ENCODE results near the gene PSPN. TPM values are rescaled to one million over a fixed set of nuclear protein-coding genes. Genes with fewer than 3 reads are reported as not detected.

Gene PSPN
- 0.41 to 1.1 TPM (median 0.88 TPM) in 5 replicates for total RNA-seq (2022; extraction: Qiagen RNA extraction; ENCODE audit: low read depth)

DNA sequence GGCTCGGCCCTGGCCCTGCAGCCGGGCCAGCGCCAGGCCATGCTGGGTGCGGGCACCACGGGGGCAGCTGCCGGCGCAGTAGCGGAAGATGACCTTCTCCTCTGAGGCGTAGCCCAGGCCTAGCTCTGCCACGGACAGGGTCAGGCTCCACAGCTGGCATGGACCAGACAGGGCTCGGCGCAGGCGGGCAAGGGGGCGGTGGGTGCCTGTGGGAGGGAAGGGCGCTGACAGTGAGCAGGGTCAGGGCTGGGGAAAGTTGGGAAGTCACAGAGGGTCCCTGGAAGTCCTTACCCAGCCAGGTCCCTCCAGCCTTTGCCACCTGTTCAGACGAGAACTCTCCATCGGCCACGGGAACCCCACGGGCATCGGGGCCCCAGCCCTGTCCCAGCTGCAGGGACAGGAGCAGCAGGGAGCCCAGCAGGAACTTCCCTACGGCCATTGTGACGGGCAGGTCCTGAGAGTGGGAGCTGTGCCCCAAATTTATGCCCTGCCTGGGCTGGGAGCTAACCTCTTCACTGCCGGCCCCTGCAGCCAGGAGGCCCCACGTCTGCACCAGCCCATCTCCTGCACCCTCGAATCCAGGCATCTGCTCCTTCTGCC, at the start of gene PSPN:
TSS of gene PSPN (minus strand) at position 523 of the 600 bp plus-strand sequence. CDS start at position 439, 84 bp downstream.

DNA sequence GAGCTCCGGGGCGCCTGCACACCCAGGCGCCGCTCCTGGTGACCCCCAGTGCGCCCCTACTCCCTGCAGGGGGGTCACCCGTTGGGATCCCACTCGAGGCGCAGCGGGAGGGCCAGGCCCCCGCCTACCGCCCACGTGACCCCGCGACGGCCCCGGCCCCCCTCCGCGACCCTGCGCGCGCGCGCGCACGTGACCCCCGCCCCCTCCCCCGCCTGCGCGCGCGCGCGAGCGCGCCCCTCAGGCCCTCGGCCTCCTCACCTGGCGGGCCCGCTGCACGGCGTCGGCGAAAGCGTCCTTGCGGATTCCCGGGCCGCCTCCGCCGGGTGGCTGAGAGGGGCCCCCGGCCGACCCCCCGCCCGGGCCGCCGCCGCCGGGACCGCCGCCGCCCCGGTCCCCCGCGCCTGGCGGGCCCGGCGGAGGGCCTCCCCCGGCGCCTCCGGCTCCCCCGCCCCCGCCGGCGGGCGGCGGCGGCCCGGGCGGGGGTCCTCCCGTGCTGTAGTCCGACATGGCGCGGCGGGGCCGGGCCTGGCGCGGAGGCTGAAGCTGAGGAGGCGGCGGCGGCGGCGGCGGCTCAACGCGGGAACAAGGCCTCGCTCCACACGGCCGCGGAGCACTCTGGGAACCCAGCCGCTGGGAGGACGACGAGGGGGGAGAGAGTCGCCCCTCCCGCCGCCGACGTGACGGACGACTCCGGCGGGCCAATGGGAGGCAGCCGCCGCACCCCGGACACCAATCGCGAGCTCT, 48.6 kb upstream of the PSPN start, which contains the start of gene KHSRP:
TSS of gene KHSRP (minus strand) at position 617 of the 744 bp plus-strand sequence. CDS start at position 507, 110 bp downstream.

DNA sequence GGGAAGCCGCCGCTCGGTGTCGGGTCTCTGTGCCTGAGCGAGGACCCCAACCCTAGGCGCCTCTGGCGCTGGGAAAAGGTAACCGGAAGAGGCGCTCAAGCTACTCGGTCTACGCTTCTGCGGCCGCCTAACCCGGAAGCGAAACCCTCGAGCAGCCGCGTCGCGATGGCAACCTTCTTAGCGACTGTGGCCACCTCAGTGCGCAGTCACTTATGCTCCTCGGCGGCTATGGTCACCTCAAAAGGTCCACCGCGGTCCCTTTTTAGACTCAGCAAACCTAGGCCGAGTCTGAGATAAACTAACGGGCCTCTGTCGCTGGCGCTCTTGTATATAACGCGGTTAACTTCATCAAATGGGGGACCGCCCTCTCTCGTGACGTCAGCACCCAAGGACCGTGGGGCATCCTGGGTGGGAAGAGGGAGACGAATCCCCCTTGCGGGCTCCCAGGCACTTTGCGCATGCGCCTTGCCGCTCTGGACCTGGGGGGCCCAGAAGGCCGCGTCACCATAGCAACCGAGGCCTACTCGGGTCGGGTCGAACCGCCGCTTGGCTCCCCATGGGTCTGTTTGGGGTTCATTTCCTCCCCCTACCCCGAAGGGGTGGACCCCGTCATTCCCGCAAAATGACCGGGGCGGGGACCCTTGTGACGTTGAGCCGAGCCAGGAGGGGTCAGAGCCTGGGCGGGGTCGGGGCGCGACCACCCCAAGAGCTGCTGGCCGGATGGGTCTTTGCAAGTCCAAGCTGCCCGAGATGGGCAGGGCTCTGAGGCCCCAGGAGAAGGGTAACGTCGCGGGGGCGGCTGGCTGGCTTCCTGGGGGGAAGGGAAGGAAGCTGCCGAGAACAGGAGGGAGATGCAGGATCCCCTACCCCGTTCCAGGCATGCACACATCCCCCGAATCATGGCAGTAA, 17.6 kb upstream of the PSPN start, which contains the start of gene GTF2F1:
TSS of gene GTF2F1 (minus strand) at position 91 of the 909 bp plus-strand sequence. CDS start 169 bp downstream, outside the sequence.

GRCh38 chr19:6372594-6373095, 3.1 kb downstream of the PSPN start, which contains the start of gene ALKBH7:
Gene ALKBH7 (plus strand): TSS chr19:6372794. CDS start chr19:6372821, 27 bp downstream.

GRCh38 chr19:6333439-6333838, 42.3 kb downstream of the PSPN start, which contains the start of gene ACER1:
Gene ACER1 (minus strand): TSS chr19:6333612. CDS start chr19:6333551, 61 bp downstream.

Other genes with a start within 250 kb of the PSPN start
- gene ACSBG2, start 240.3 kb downstream of the PSPN start, total RNA-seq (2022; extraction: Qiagen RNA extraction; ENCODE audit: low read depth) = not detected in 5 replicates
- 12.7 to 25.2 TPM (median 21.3 TPM) in 5 replicates for gene MLLT1, start 96.0 kb downstream of the PSPN start, total RNA-seq (2022; extraction: Qiagen RNA extraction; ENCODE audit: low read depth)
- gene ACER1, start 42.3 kb downstream of the PSPN start, total RNA-seq (2022; extraction: Qiagen RNA extraction; ENCODE audit: low read depth) = not detected in 5 replicates
- gene CLPP, start 14.4 kb downstream of the PSPN start, total RNA-seq (2022; extraction: Qiagen RNA extraction; ENCODE audit: low read depth) = 47.8 to 73.0 TPM (median 66.4 TPM) in 5 replicates
- 19.7 to 34.9 TPM (median 32.6 TPM) in 5 replicates for gene ALKBH7, start 3.1 kb downstream of the PSPN start, total RNA-seq (2022; extraction: Qiagen RNA extraction; ENCODE audit: low read depth)
- 55.2 to 62.8 TPM (median 60.7 TPM) in 5 replicates for gene GTF2F1, start 17.2 kb upstream of the PSPN start, total RNA-seq (2022; extraction: Qiagen RNA extraction; ENCODE audit: low read depth)
- gene KHSRP, start 48.9 kb upstream of the PSPN start, total RNA-seq (2022; extraction: Qiagen RNA extraction; ENCODE audit: low read depth) = 204 to 240 TPM (median 217 TPM) in 5 replicates
- gene SLC25A41, start 57.8 kb upstream of the PSPN start, total RNA-seq (2022; extraction: Qiagen RNA extraction; ENCODE audit: low read depth) = 0.13 to 0.20 TPM (median 0.16 TPM) in 4 of 5 replicates, not detected in the other
- 15.8 to 20.7 TPM (median 18.4 TPM) in 5 replicates for gene SLC25A23, start 83.9 kb upstream of the PSPN start, total RNA-seq (2022; extraction: Qiagen RNA extraction; ENCODE audit: low read depth)
- gene CRB3, start 88.3 kb upstream of the PSPN start, total RNA-seq (2022; extraction: Qiagen RNA extraction; ENCODE audit: low read depth) = 3.0 to 6.0 TPM (median 4.7 TPM) in 5 replicates
- 0.16 to 0.56 TPM (median 0.24 TPM) in 5 replicates for gene DENND1C, start 105.9 kb upstream of the PSPN start, total RNA-seq (2022; extraction: Qiagen RNA extraction; ENCODE audit: low read depth)
- 5.2 to 6.6 TPM (median 5.9 TPM) in 5 replicates for gene TUBB4A, start 126.4 kb upstream of the PSPN start, total RNA-seq (2022; extraction: Qiagen RNA extraction; ENCODE audit: low read depth)
- gene TNFSF9, start 155.1 kb upstream of the PSPN start, total RNA-seq (2022; extraction: Qiagen RNA extraction; ENCODE audit: low read depth) = 5.4 to 8.2 TPM (median 6.7 TPM) in 5 replicates
- gene CD70, start 215.2 kb upstream of the PSPN start, total RNA-seq (2022; extraction: Qiagen RNA extraction; ENCODE audit: low read depth) = 15.5 to 26.2 TPM (median 23.1 TPM) in 5 replicates

Measured in A549 treated with DMSO at 1 μM for 4 hours (cell line).